ENCODE measurements around the gene PDCD1LG2. TPM values are rescaled to one million over a fixed set of nuclear protein-coding genes. Genes with fewer than 3 reads are reported as not detected.

The PDCD1LG2 gene
- total RNA-seq, 1 experiment from 2014 or later, result 0.47 TPM

GRCh38 chr9:5612185-5612530 lies 101.8 kb downstream of the PDCD1LG2 start:
- no TSS peak for BruUV-seq (replicated peaks)
- no peak for TF ChIP-seq CTCF (conservative IDR thresholded peaks at IDR 0.05; ENCODE audit: low read depth, low read length)
- TF ChIP-seq EZH2 (IDR thresholded peaks at IDR 0.05; ENCODE audit: borderline replicate concordance, low read depth, low read length, poor library complexity, severe bottlenecking), result no peak
- Histone ChIP-seq H3K9me3 (ENCODE audit: low read depth, low read length, poor library complexity, severe bottlenecking) (no peaks in the 10 kb centered on the region), H3K27me3 (replicated peaks; ENCODE audit: insufficient read depth, low read depth, low read length, poor library complexity) (no peaks in the 10 kb centered on the region), H3K4me1 (ENCODE audit: insufficient read depth, low read length, poor library complexity, severe bottlenecking) (no peaks in the 10 kb centered on the region), H3K4me3 (ENCODE audit: low read depth, low read length, poor library complexity, severe bottlenecking) (no peak overlapping the region), H3K27ac (ENCODE audit: low read depth, low read length, poor library complexity, severe bottlenecking) (no peak overlapping the region), H3K36me3 (ENCODE audit: insufficient read depth, low read length, poor library complexity, severe bottlenecking) (no peaks in the 10 kb centered on the region)
- no peak for DNase-seq (ENCODE audit: low spot score)
- intact Hi-C loops (cut with micrococcal nuclease; ENCODE audit: unreplicated experiment), result no loop called here
- ChIA-PET CTCF (no interaction called here), POLR2A (ENCODE audit: low non-redundant PET) (no interaction called here)

GRCh38 chr9:5614192-5614591 lies 103.9 kb downstream of the PDCD1LG2 start:
- DNase-seq (ENCODE audit: low spot score), result no peak
- POLR2A ChIA-PET (ENCODE audit: low non-redundant PET), result no interaction called here
- Histone ChIP-seq H3K9me3 (ENCODE audit: low read depth, low read length, poor library complexity, severe bottlenecking) (no peaks in the 10 kb centered on the region), H3K27ac (ENCODE audit: low read depth, low read length, poor library complexity, severe bottlenecking) (no peak overlapping the region), H3K4me1 (ENCODE audit: insufficient read depth, low read length, poor library complexity, severe bottlenecking) (no peaks in the 10 kb centered on the region), H3K27me3 (replicated peaks; ENCODE audit: insufficient read depth, low read depth, low read length, poor library complexity) (no peaks in the 10 kb centered on the region), H3K36me3 (ENCODE audit: insufficient read depth, low read length, poor library complexity, severe bottlenecking) (no peaks in the 10 kb centered on the region), H3K4me3 (ENCODE audit: low read depth, low read length, poor library complexity, severe bottlenecking) (no peak overlapping the region)
- no peak for TF ChIP-seq EZH2 (IDR thresholded peaks at IDR 0.05; ENCODE audit: borderline replicate concordance, low read depth, low read length, poor library complexity, severe bottlenecking)
- TF ChIP-seq CTCF (conservative IDR thresholded peaks at IDR 0.05; ENCODE audit: low read depth, low read length), result no peak
- intact Hi-C loops (cut with micrococcal nuclease; ENCODE audit: unreplicated experiment), result no loop called here
- CTCF ChIA-PET, result no interaction called here
- BruUV-seq (replicated peaks), result no TSS peak

- intact Hi-C loops (cut with micrococcal nuclease; ENCODE audit: unreplicated experiment), result no loop called here
- no peak for DNase-seq (ENCODE audit: low spot score)
- Histone ChIP-seq H3K4me3 (ENCODE audit: low read depth, low read length, poor library complexity, severe bottlenecking) (no peak overlapping the region), H3K36me3 (ENCODE audit: insufficient read depth, low read length, poor library complexity, severe bottlenecking) (no peaks in the 10 kb centered on the region), H3K9me3 (ENCODE audit: low read depth, low read length, poor library complexity, severe bottlenecking) (no peaks in the 10 kb centered on the region), H3K27me3 (replicated peaks; ENCODE audit: insufficient read depth, low read depth, low read length, poor library complexity) (no peaks in the 10 kb centered on the region), H3K4me1 (ENCODE audit: insufficient read depth, low read length, poor library complexity, severe bottlenecking) (no peaks in the 10 kb centered on the region), H3K27ac (ENCODE audit: low read depth, low read length, poor library complexity, severe bottlenecking) (no peak overlapping the region)
- POLR2A ChIA-PET (ENCODE audit: low non-redundant PET), result no interaction called here
- CTCF ChIA-PET, result no interaction called here
- no peak for TF ChIP-seq EZH2 (IDR thresholded peaks at IDR 0.05; ENCODE audit: borderline replicate concordance, low read depth, low read length, poor library complexity, severe bottlenecking)
- TF ChIP-seq CTCF (conservative IDR thresholded peaks at IDR 0.05; ENCODE audit: low read depth, low read length), result no peak
- no TSS peak for BruUV-seq (replicated peaks)
These were observed 104.7 kb downstream of the PDCD1LG2 start for GRCh38 chr9:5614985-5615384.
